NCI-H2196 treated with DMSO at 0.1 percent for 48 hours (cell line): Measurements from ENCODE around the gene SCAP.

Experiments
- DNase-seq: peaks from one replicate; lab custom pipeline; 2025; ENCODE audit not compliant: unreplicated experiment; lab: John Stamatoyannopoulos, UW

The SCAP gene

GRCh38 chr3:47433796-47434195 is 41.9 kb downstream of the SCAP start:
- DNase-seq, result no peak

GRCh38 chr3:47432673-47433072 is 43.1 kb downstream of the SCAP start:
- DNase-seq, result no peak

- DNase-seq, result no peak
Measured at GRCh38 chr3:47431225-47431624, 44.5 kb downstream of the SCAP start.

GRCh38 chr3:47430606-47431005 is 45.1 kb downstream of the SCAP start:
- DNase-seq, result no peak

- DNase-seq, result no peak
Measured at GRCh38 chr3:47429476-47430270, 46.1 kb downstream of the SCAP start.

GRCh38 chr3:47428662-47429061 is 47.1 kb downstream of the SCAP start:
- DNase-seq, result no peak

GRCh38 chr3:47427866-47428265 is 47.9 kb downstream of the SCAP start:
- DNase-seq, result no peak

GRCh38 chr3:47425959-47426358 is 49.8 kb downstream of the SCAP start:
- no peak for DNase-seq

GRCh38 chr3:47425383-47425778 is 50.4 kb downstream of the SCAP start:
- DNase-seq, result no peak

- DNase-seq, result no peak
Measured at GRCh38 chr3:47424434-47425382, 51.0 kb downstream of the SCAP start.

GRCh38 chr3:47423548-47424145 is 52.1 kb downstream of the SCAP start:
- no peak for DNase-seq

GRCh38 chr3:47422743-47423142 is 53.0 kb downstream of the SCAP start:
- DNase-seq, result no peak

GRCh38 chr3:47421741-47422649 is 53.7 kb downstream of the SCAP start:
- peak; percentile 46 for DNase-seq

GRCh38 chr3:47420511-47421484 is 54.9 kb downstream of the SCAP start:
- DNase-seq, result peak; percentile 12

GRCh38 chr3:47420044-47420430 is 55.7 kb downstream of the SCAP start:
- no peak for DNase-seq

- no peak for DNase-seq
Measured at GRCh38 chr3:47419083-47420043, 56.4 kb downstream of the SCAP start.

GRCh38 chr3:47418167-47419082 is 57.3 kb downstream of the SCAP start:
- DNase-seq, result no peak
